Osteoblast (primary cell): ENCODE data around the gene ARHGAP23. TPM values are rescaled to one million over a fixed set of nuclear protein-coding genes. Genes with fewer than 3 reads are reported as not detected.

Experiments
- DNase-seq: peaks from one replicate; pipeline ENCODE4 v3.0.0; 2011; ENCODE audit warnings: low spot score, mixed read lengths; ENCODE audit not compliant: insufficient read length; ENCODE audit errors: missing footprints
- H2AFZ ChIP-seq: 2 replicates; pipeline ENCODE4 v1.6.0; 2011; ENCODE audit warnings: mild to moderate bottlenecking, low read length
- H3K27ac ChIP-seq: 2 replicates; pipeline ENCODE4 v1.5.1; 2011; ENCODE audit warnings: mild to moderate bottlenecking, low read depth, low read length, moderate library complexity
- H3K27me3 ChIP-seq: 2 replicates; pipeline ENCODE4 v1.6.0; 2012; ENCODE audit warnings: mild to moderate bottlenecking, control low read depth, inconsistent platforms, low read length, moderate library complexity; ENCODE audit not compliant: insufficient read depth
- H3K36me3 ChIP-seq: 2 replicates; pipeline ENCODE4 v1.5.1; 2011; ENCODE audit warnings: mild to moderate bottlenecking, low read length, control low read depth, moderate library complexity; ENCODE audit not compliant: insufficient read depth
- H3K4me1 ChIP-seq: 2 replicates; pipeline ENCODE4 v1.5.1; 2011; ENCODE audit warnings: mild to moderate bottlenecking, low read length, control low read depth, moderate library complexity; ENCODE audit not compliant: insufficient read depth
- H3K4me2 ChIP-seq: 2 replicates; pipeline ENCODE4 v1.6.0; 2011; ENCODE audit warnings: mild to moderate bottlenecking, low read length; ENCODE audit not compliant: insufficient read depth
- H3K4me3 ChIP-seq: fragments of 200-600 bp; sonication (generic); 3 replicates; pipeline ENCODE4 v1.5.1; 2012; ENCODE audit warnings: mild to moderate bottlenecking, low read length, inconsistent platforms; ENCODE audit not compliant: insufficient read depth
- H3K79me2 ChIP-seq: 2 replicates; pipeline ENCODE4 v1.6.0; 2012; ENCODE audit warnings: mild to moderate bottlenecking, low read length, control low read depth, inconsistent platforms; ENCODE audit not compliant: insufficient read depth
- H3K9me3 ChIP-seq: 2 replicates; pipeline ENCODE4 v1.5.1; 2011; ENCODE audit warnings: low read depth, low read length, control low read depth
- H4K20me1 ChIP-seq: 2 replicates; pipeline ENCODE4 v1.6.0; 2012; ENCODE audit warnings: mild to moderate bottlenecking, low read length, control low read depth; ENCODE audit not compliant: insufficient read depth
- CTCF ChIP-seq: IDR thresholded peaks from 2 replicates; pipeline ENCODE4 v1.5.1; 2011; ENCODE audit warnings: mild to moderate bottlenecking, low read depth, low read length, moderate library complexity; ENCODE audit errors: extremely low read depth
- total RNA-seq: library from RNA; depleted of rRNA; stranded (reverse); fragments of >200 nt; gene quantifications from 2 replicates; pipeline ENCODE4 v1.2.3, GENCODE V29; 2012

The ARHGAP23 gene
- total RNA-seq, 1 donor, result 47.0 TPM

GRCh38 chr17:38418062-38418692, 10.1 kb upstream of the ARHGAP23 start:
- Histone ChIP-seq H3K4me2 (no peak overlapping the region), H3K9me3 (no peaks in the 10 kb centered on the region), H3K4me3 (no peak overlapping the region), H3K79me2 (no peaks in the 10 kb centered on the region), H3K27me3 (peaks cover 28% of the 10 kb centered on the region), H4K20me1 (no peaks in the 10 kb centered on the region), H3K4me1 (peaks cover 24% of the 10 kb centered on the region), H2AFZ (no peak overlapping the region), H3K36me3 (no peaks in the 10 kb centered on the region), H3K27ac (no peak overlapping the region)
- peak; percentile 86 for DNase-seq
- TF ChIP-seq CTCF, result no peak

GRCh38 chr17:38418693-38419507, 9.4 kb upstream of the ARHGAP23 start:
- Histone ChIP-seq H3K4me3 (peak overlapping the region; percentile 28), H3K4me2 (peak overlapping the region; percentile 51), H3K9me3 (no peaks in the 10 kb centered on the region), H3K27ac (no peak overlapping the region), H3K36me3 (no peaks in the 10 kb centered on the region), H3K79me2 (no peaks in the 10 kb centered on the region), H4K20me1 (no peaks in the 10 kb centered on the region), H3K4me1 (peaks cover 24% of the 10 kb centered on the region), H3K27me3 (peaks cover 28% of the 10 kb centered on the region), H2AFZ (peak overlapping the region; percentile 29)
- TF ChIP-seq CTCF, result no peak
- peak; percentile 89 for DNase-seq

- H4K20me1 ChIP-seq, result no peaks in the 10 kb centered on the region
- DNase-seq, result peak; percentile 66
- no peak overlapping the region for H3K27ac ChIP-seq
- H3K4me2 ChIP-seq, result no peak overlapping the region
- peaks cover 28% of the 10 kb centered on the region for H3K27me3 ChIP-seq
- H3K4me3 ChIP-seq, result no peak overlapping the region
- H3K4me1 ChIP-seq, result peaks cover 22% of the 10 kb centered on the region
- H3K9me3 ChIP-seq, result no peaks in the 10 kb centered on the region
- no peaks in the 10 kb centered on the region for H3K36me3 ChIP-seq
- H3K79me2 ChIP-seq, result no peaks in the 10 kb centered on the region
- no peak for TF ChIP-seq CTCF
- no peak overlapping the region for H2AFZ ChIP-seq
These were observed 8.7 kb upstream of the ARHGAP23 start for GRCh38 chr17:38419508-38419981.

GRCh38 chr17:38420518-38420917, 7.7 kb upstream of the ARHGAP23 start:
- Histone ChIP-seq H3K4me3 (no peak overlapping the region), H2AFZ (no peak overlapping the region), H3K9me3 (no peaks in the 10 kb centered on the region), H3K4me2 (peak overlapping the region; percentile 83), H4K20me1 (no peaks in the 10 kb centered on the region), H3K27ac (no peak overlapping the region), H3K79me2 (no peaks in the 10 kb centered on the region), H3K4me1 (peaks cover 14% of the 10 kb centered on the region), H3K36me3 (no peaks in the 10 kb centered on the region), H3K27me3 (peaks cover 28% of the 10 kb centered on the region)
- no peak for TF ChIP-seq CTCF
- peak; percentile 69 for DNase-seq
